Ovary (tissue), 10 donors: ENCODE data around the gene BHLHE41. TPM values are rescaled to one million over a fixed set of nuclear protein-coding genes. Genes with fewer than 3 reads are reported as not detected.

Experiments used
- DNase-seq, 5 donors: peaks; one replicate each; pipeline ENCODE4 v3.0.0-alpha.2; 2019 to 2020
- H3K27ac ChIP-seq, 2 donors: fragments of 200-600 bp; one replicate each; pipeline versions ENCODE4 v1.5.1 to v1.8.0; 2019 to 2022
- H3K27me3 ChIP-seq: fragments of 200-600 bp; one replicate; pipeline ENCODE4 v1.8.0; 2022
- H3K36me3 ChIP-seq: fragments of 200-600 bp; sonication (generic); one replicate; pipeline ENCODE4 v1.5.1; 2019
- H3K4me1 ChIP-seq: one replicate; pipeline ENCODE4 v1.8.1; 2013; ENCODE audit warnings: mild to moderate bottlenecking, moderate library complexity; ENCODE audit not compliant: insufficient read depth
- H3K4me3 ChIP-seq: fragments of 200-600 bp; sonication (generic); one replicate; pipeline ENCODE4 v1.5.1; 2017
- H3K9me3 ChIP-seq, 2 donors: fragments of 200-600 bp in 1 of 2; sonication (generic) in 1 of 2; one replicate each; pipeline versions ENCODE4 v1.5.1 to v1.8.1; 2013 to 2019; ENCODE audit warnings: mild to moderate bottlenecking in 1 of 2, moderate library complexity in 1 of 2
- CTCF ChIP-seq, 3 donors: fragments of 450-650 bp in 2 of 3; fragments of 200-600 bp in 1 of 3; IDR thresholded peaks; one replicate each; pipeline versions ENCODE4 v1.5.1 to v1.8.0; 2016 to 2022; ENCODE audit warnings: antibody characterized with exemption in 3 of 3, mild to moderate bottlenecking in 1 of 3
- EP300 ChIP-seq: sonication (generic); formaldehyde crosslinking; IDR thresholded peaks from one replicate; pipeline ENCODE4 v1.6.1; 2017; ENCODE audit warnings: antibody characterized with exemption
- POLR2A ChIP-seq: fragments of 450-650 bp; IDR thresholded peaks from one replicate; pipeline ENCODE4 v1.6.1; 2017; ENCODE audit warnings: antibody characterized with exemption, mild to moderate bottlenecking, moderate library complexity
- WGBS, 3 donors: extraction: QIAGEN DNeasy Blood & Tissue Kit in 1 of 3; methylation state at CpG; one replicate each; pipeline versions ENCODE4 v1.1.5 to v1.1.7; 2013 to 2017; 5-methylcytosine and 5-hydroxymethylcytosine counted together
- intact Hi-C, 4 donors: fragments of 100-400 bp; cut with DNase I; formaldehyde crosslinking; loops; one replicate each; pipeline versions ENCODE4 v1.11.0 to v1.15.1; 2022 to 2023
- long read RNA-seq, 3 donors: library from polyadenylated mRNA in 2 of 3; unstranded in 2 of 3; transcript quantifications; one replicate each; pipeline ENCODE4 v2.0.0 and lab custom pipeline, GENCODE V29; 2021 to 2026
- polyA plus RNA-seq, 2 donors: library from polyadenylated mRNA; stranded (reverse); fragments of 200-250 nt in 1 of 2; fragments of 350-450 nt in 1 of 2; fragmentation: Illumina TruSeq in 1 of 2; extraction: RNeasy Lipid Tissue Mini Kit (QIAGEN cat#74804) in 1 of 2; gene quantifications; one replicate each; pipeline ENCODE4 v1.2.3, GENCODE V29; 2013 to 2014
- total RNA-seq, 7 donors: library from RNA; depleted of rRNA in 2 of 7; stranded (reverse); fragments of >200 nt in 2 of 7; fragmentation: NEBNext Ultra II Directional in 3 of 7; extraction: Animal tissue kit (Norgen Biotek cat#: 25700) in 3 of 7; gene quantifications; one replicate each; pipeline versions ENCODE4 v1.1.0 to v1.2.4, GENCODE V29; 2016 to 2023
- donor health status: DM: no; HTN: no; CAD: no; lungs with moderate emphysema.
- donor health status: DM: no; HTN: no; CAD: no.
- donor health status: Bipolar disorder and iron deficiency.
- donor health status: DM: yes; HTN: yes; CAD: no.
- donor health status: DM: no; HTN: no; CAD: no.
- donor health status: DM: yes; HTN: yes; CAD: no.

Gene BHLHE41
- total RNA-seq (10 to 100 TPM in 6 of 7 donors, 1 to 10 TPM in 1; 6.6 to 42.8 (median 31.8) TPM), polyA plus RNA-seq (10 to 100 TPM in 1 of 2 donors, 1 to 10 TPM in 1; 4.2 to 25.9 TPM)
- long read RNA-seq, donor 1, partial matches to known transcripts, result 0 of 5 reads
- long read RNA-seq, donor 1, other reads (novel, unspliced or antisense), result 5 of 5 reads
- long read RNA-seq, donor 2, partial matches to known transcripts, result 0 of 1 reads
- long read RNA-seq, donor 2, other reads (novel, unspliced or antisense), result 0 of 1 reads
- long read RNA-seq, donor 3, transcript BHLHE41-201 (5 exons, 3,837 nt), result major isoform, 12 of 42 reads
- long read RNA-seq, donor 3, partial matches to known transcripts, result 2 of 42 reads
- long read RNA-seq, donor 3, other reads (novel, unspliced or antisense), result 28 of 42 reads

- Histone ChIP-seq H3K9me3 (no peaks in the 10 kb centered on the region), H3K4me3 (peak within 1 kb of the TSS; percentile 59), H3K4me1 (peaks cover 5% of the 10 kb centered on the region), H3K27ac (peak within 1 kb of the TSS; percentile 52 to 94), H3K27me3 (no peaks in the 10 kb centered on the region), H3K36me3 (no peaks in the 10 kb centered on the region)
- DNase-seq, result peak; percentile 82 to 85 (median 83)
- intact Hi-C loops, result loop anchor here in 3 of 4 donors (5.0 to 10.0 kb wide), 4 partner anchors 70 to 890 kb away; partner anchors contain the start of genes SSPN (in 2 of the 3) and TM7SF3 (in 1 of the 3)
- TF ChIP-seq POLR2A, result peak; percentile 61
- TF ChIP-seq EP300, result no peak
- 1% methylated on average over 50 to 53 of the region's 54 CpGs for WGBS, 3 donors
Observed at GRCh38 chr12:26124446-26125399, at the start of gene BHLHE41. BHLHE41 (minus strand) TSS chr12:26125037; CDS start chr12:26124779, 258 bp downstream.

- H3K9me3 ChIP-seq, result no peaks in the 10 kb centered on the region
- no peaks in the 10 kb centered on the region for H3K4me1 ChIP-seq
- intact Hi-C loops, result no loop called here
- H3K27ac ChIP-seq, result no peak overlapping the region
- TF ChIP-seq EP300, result no peak
- TF ChIP-seq POLR2A, result no peak
- no peak for TF ChIP-seq CTCF (IDR thresholded peaks at IDR 0.05)
- no peak for DNase-seq
- H3K27me3 ChIP-seq, result no peaks in the 10 kb centered on the region
- WGBS, 3 donors, result 89 to 90% (median 89%) methylated on average over 4 of the region's 4 CpGs
- no peaks in the 10 kb centered on the region for H3K36me3 ChIP-seq
- no peak overlapping the region for H3K4me3 ChIP-seq
Observed at GRCh38 chr12:26172946-26173552, 48.2 kb upstream of the BHLHE41 start.

GRCh38 chr12:26172539-26172938 lies 47.7 kb upstream of the BHLHE41 start:
- Histone ChIP-seq H3K4me3 (no peak overlapping the region), H3K36me3 (no peaks in the 10 kb centered on the region), H3K27me3 (no peaks in the 10 kb centered on the region), H3K27ac (no peak overlapping the region), H3K9me3 (no peaks in the 10 kb centered on the region), H3K4me1 (no peaks in the 10 kb centered on the region)
- 76 to 80% (median 80%) methylated on average over 7 of the region's 7 CpGs for WGBS, 3 donors
- DNase-seq, result no peak
- no peak for TF ChIP-seq CTCF (IDR thresholded peaks at IDR 0.05)
- no peak for TF ChIP-seq EP300
- TF ChIP-seq POLR2A, result no peak
- intact Hi-C loops, result no loop called here

GRCh38 chr12:26172013-26172412 lies 47.2 kb upstream of the BHLHE41 start:
- H3K27me3 ChIP-seq, result no peaks in the 10 kb centered on the region
- H3K36me3 ChIP-seq, result no peaks in the 10 kb centered on the region
- no peaks in the 10 kb centered on the region for H3K9me3 ChIP-seq
- DNase-seq, result no peak
- H3K4me3 ChIP-seq, result no peak overlapping the region
- WGBS, 3 donors, result 92 to 97% (median 95%) methylated on average over 4 of the region's 4 CpGs
- H3K27ac ChIP-seq, result no peak overlapping the region
- H3K4me1 ChIP-seq, result no peaks in the 10 kb centered on the region
- TF ChIP-seq CTCF (IDR thresholded peaks at IDR 0.05) (no peak), EP300 (no peak), POLR2A (no peak)
- intact Hi-C loops, result no loop called here
